GM13977 (cell line): Measurements from ENCODE around the gene BMP6.

ENCODE experiments used
- DNase-seq: peaks from one replicate; pipeline ENCODE4 v3.0.0; 2012; ENCODE audit warnings: low spot score
- in situ Hi-C: fragments of 300-500 bp; cut with MboI; formaldehyde crosslinking; loops from one replicate; pipeline ENCODE4 v1.12.0; 2022; ENCODE audit warnings: low sequenced_read_pairs, low pct_unique_long_range_greater_than_20kb, mixed read lengths, inconsistent platforms; ENCODE audit not compliant: unreplicated experiment
- TF ChIP-seq, protein P1 (sequence below): IDR thresholded peaks from 2 replicates; pipeline ENCODE4 v1.5.1; 2012; ENCODE audit warnings: mild to moderate bottlenecking, control low read depth; ENCODE audit not compliant: insufficient read depth; ENCODE audit errors: extremely low read depth, missing control alignments

BMP6 gene

DNA sequence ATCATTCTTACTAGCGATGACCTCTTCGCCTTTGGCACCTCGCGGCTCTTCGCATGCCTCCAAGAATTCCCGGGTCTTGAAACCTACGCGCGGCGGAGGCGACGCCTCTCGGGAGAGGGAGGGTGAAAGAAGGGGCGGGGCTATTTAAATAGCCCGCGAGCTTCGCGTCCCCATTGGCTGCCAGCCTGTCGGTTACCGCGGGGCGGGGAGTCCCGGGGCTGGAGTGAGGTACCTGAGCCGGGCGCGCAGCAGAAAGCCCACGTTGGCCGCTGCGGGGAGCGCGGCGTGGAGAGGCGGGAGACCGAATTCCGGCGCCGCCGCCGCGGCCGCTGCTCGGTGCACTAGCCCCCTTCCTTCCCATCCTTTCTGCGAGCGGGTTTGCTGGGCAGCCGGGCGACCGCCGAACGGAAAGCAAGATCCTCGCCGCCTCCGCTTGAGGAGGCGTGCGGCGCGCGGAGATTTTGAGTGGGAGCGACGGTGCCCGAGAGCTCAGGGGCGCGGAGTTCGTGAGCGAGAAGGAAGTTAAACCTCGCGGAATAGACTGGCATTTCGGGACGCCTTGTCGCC, at the start of gene BMP6:
Gene BMP6 (plus strand): TSS at position 251 of the 567 bp plus-strand sequence. CDS start 857 bp downstream, outside the sequence.
- DNase-seq = peak; percentile 92
- in situ Hi-C loops = loop anchor here (10.0 kb wide), 1 partner anchor 269 kb away; no protein-coding TSS in a partner anchor
- TF ChIP-seq, protein P1, sequence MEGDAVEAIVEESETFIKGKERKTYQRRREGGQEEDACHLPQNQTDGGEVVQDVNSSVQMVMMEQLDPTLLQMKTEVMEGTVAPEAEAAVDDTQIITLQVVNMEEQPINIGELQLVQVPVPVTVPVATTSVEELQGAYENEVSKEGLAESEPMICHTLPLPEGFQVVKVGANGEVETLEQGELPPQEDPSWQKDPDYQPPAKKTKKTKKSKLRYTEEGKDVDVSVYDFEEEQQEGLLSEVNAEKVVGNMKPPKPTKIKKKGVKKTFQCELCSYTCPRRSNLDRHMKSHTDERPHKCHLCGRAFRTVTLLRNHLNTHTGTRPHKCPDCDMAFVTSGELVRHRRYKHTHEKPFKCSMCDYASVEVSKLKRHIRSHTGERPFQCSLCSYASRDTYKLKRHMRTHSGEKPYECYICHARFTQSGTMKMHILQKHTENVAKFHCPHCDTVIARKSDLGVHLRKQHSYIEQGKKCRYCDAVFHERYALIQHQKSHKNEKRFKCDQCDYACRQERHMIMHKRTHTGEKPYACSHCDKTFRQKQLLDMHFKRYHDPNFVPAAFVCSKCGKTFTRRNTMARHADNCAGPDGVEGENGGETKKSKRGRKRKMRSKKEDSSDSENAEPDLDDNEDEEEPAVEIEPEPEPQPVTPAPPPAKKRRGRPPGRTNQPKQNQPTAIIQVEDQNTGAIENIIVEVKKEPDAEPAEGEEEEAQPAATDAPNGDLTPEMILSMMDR = no peak

DNA sequence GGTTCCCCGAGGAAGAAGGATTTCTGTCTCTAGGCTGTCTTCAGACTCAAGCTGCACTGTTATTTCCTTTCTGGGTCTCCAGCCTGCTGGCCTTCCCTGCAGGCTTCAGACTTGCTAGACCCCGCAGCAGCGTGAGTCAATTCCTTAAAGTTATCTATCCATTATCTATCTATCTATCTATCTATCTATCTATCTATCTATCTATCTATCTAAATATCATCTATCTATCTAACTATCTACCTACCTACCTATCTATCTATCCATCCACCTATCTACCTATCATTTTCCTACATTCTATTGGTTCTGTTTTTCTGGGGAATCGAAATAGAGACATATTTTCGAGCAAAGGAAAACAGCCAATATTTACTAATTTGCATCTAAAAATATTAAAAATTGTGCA, 48.7 kb upstream of the BMP6 start:
- no peak for DNase-seq
- TF ChIP-seq, protein P1 = no peak
- in situ Hi-C loops = no loop called here

DNA sequence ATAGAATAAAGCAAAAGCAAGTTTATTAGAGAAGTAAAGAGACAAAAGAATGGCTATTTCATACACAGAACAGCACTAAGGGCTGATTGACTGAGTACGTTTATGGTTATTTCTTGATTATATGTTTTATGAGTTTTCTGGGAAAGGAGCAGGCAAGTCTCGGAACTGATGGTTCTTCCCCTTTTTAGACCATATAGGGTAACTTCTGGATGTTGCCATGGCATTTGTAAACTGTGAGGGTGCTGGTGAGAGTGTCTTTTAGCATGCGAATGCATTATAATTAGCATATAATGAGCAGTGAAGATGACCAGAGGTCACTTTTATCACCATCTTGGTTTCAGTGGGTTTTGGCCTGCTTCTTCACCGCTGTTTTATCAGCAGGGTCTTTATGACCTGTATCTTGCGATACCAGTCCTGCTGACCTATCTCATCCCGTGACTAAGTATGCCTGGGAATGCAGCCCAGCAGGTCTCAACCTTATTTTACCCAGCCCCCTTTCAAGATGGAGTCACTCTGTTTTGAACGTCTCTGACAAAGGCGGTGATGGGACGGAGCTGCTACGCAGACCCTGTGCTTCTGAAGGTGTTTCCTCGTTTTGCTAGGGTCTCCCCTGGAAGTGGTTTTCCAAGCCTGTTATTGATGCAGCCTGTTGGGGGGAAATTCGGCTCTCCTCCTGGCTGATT, 45.4 kb upstream of the BMP6 start:
- in situ Hi-C loops = no loop called here
- TF ChIP-seq, protein P1 = no peak
- no peak for DNase-seq

DNA sequence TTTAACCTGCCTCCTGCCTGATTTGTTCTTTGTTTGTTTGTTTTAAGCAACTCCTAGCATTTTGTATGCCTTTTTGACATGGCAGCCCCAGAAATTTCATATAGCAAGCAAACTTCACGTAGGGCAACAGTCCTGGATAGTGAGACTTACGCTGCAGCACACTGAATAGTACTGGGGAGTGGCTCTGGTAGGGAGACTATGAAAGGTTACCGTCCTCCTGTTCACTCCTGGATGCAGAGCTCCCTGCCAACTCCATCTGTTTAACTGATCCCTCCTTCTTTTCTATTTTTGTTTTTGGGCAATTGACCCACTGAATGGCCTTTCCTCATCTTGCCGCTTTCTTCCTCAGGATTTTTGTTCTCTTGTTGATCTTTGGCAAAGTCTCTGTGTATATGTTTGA, 44.5 kb upstream of the BMP6 start:
- in situ Hi-C loops = no loop called here
- no peak for DNase-seq
- TF ChIP-seq, protein P1 = no peak

DNA sequence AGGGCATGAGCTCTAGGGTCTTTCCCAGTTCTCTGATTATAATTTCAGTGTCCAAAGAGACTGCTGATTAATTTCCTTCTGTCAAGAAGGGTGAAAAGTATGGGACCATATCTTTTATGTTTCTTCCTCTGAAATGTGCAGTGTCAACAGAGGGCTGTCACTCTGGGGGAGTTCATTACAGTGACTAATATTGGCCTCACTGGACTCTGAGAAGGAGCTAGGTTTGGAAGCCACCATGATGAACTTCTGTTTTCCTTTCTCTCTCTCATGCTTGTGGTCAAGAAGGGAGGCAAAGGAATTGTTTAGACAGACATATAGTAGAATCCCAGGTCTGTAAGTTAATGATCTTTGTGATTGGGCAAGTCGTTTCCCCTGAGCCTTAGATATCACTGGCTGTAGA, 41.8 kb upstream of the BMP6 start:
- TF ChIP-seq, protein P1 = no peak
- no peak for DNase-seq
- in situ Hi-C loops = no loop called here

DNA sequence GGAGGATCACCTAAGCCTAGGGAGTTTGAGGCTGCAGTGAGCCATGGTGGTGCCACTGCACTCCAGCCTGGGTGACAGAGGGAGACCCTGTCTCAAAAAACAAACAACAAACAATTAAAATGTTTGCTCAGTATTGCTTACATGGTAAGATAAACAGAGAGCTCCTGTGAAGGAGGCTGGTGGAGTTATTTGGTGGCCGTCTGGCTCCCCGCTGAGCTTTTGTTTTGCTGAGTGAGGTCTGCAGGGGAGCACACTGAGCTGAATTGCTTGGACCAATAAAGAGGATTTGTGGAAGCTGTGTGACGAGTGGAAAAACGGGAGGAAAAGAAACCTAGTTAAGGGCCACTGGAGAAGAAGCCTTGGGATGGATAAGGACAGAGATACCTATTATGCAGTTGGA, 41.1 kb upstream of the BMP6 start:
- no peak for DNase-seq
- in situ Hi-C loops = no loop called here
- TF ChIP-seq, protein P1 = no peak
